Endothelial cell of umbilical vein (primary cell): ENCODE measurements around the gene INHBE.

ENCODE experiments used
- POLR2A ChIP-seq: IDR thresholded peaks from 2 replicates; pipeline ENCODE4 v1.6.1; 2012; ENCODE audit warnings: low read depth, mild to moderate bottlenecking, control low read depth, low read length
- POLR2AphosphoS5 ChIP-seq: IDR thresholded peaks from 2 replicates; pipeline ENCODE4 v1.6.1; 2012; ENCODE audit warnings: low read depth, mild to moderate bottlenecking, control low read depth, low read length, moderate library complexity; ENCODE audit not compliant: insufficient read depth
- TF ChIP-seq, protein P1 (sequence below), 2 donors: IDR thresholded peaks; 1 replicate in 1 of 2; 2 replicates in 1 of 2; pipeline ENCODE4 v1.5.1; 2011; ENCODE audit warnings: low read length in 2 of 2, mild to moderate bottlenecking in 2 of 2, moderate library complexity in 2 of 2, control low read depth in 1 of 2, inconsistent platforms in 1 of 2, low read depth in 1 of 2; ENCODE audit not compliant: insufficient read depth in 1 of 2; ENCODE audit errors: extremely low read depth in 1 of 2

DNA sequence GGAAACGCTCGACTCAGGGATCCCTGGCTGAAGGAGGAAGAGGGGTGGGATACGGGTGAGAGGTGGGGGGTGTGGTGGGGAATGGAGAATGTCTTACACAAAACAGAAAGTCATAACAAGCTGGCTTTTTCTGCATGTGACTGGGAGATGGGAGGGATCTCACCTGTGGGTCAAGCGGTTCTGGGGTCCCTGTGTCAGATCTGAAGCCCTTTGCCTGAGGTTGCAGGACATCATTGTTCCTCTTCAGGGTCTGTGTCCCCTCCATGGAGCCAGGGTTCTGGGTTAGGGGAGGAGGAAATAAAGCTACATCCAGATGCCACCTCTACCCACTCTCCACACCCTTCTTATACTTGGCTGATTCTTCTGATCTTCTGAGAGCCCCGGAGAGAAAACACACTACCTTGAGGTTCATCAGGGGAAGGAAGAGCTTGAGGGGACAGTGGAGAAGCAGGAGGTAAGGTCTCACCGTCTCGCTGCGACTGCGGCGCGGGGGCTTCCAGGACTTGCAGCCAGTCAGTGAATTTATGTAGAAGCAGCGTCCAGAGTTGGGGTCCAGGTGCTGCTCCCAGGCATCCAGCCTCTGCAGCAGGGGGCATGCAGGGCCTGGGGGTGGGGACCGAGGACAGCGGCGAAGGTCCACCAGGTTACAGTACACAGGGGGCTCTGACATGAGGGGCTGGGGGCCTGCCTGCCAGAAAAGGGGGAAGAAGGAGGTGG lies 22.0 kb downstream of the INHBE start:
- TF ChIP-seq, protein P1, sequence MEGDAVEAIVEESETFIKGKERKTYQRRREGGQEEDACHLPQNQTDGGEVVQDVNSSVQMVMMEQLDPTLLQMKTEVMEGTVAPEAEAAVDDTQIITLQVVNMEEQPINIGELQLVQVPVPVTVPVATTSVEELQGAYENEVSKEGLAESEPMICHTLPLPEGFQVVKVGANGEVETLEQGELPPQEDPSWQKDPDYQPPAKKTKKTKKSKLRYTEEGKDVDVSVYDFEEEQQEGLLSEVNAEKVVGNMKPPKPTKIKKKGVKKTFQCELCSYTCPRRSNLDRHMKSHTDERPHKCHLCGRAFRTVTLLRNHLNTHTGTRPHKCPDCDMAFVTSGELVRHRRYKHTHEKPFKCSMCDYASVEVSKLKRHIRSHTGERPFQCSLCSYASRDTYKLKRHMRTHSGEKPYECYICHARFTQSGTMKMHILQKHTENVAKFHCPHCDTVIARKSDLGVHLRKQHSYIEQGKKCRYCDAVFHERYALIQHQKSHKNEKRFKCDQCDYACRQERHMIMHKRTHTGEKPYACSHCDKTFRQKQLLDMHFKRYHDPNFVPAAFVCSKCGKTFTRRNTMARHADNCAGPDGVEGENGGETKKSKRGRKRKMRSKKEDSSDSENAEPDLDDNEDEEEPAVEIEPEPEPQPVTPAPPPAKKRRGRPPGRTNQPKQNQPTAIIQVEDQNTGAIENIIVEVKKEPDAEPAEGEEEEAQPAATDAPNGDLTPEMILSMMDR (IDR thresholded peaks at IDR 0.05; ENCODE audit: extremely low read depth in 1 of 2, insufficient read depth in 1 of 2, low read depth in 1 of 2, low read length in 2 of 2), result no peak
- TF ChIP-seq POLR2A (no peak), POLR2AphosphoS5 (no peak)
